Measurements from ENCODE around the gene LILRA6. TPM values are rescaled to one million over a fixed set of nuclear protein-coding genes. Genes with fewer than 3 reads are reported as not detected.
"Not testable (repeated sequence)": the region's sequence is repeated elsewhere in the genome, so short reads cannot be mapped to it uniquely, and the experiment has no call there.

The LILRA6 gene
- 1 to 10 TPM in 2 of 4 donors, not detected in 2; 1.0 to 1.7 TPM for total RNA-seq

GRCh38 chr19:54242646-54243045 is at the start of gene LILRA6:
Gene LILRA6, minus strand, starts transcription at chr19:54242790.
- H3K36me3 ChIP-seq; intact Hi-C loops (cut with DNase I; ENCODE audit: low total_unique reads); H3K4me3 ChIP-seq; H3K27ac ChIP-seq; H3K9me3 ChIP-seq; H3K4me1 ChIP-seq; H3K27me3 ChIP-seq; DNase-seq: not testable (repeated sequence)

DNA sequence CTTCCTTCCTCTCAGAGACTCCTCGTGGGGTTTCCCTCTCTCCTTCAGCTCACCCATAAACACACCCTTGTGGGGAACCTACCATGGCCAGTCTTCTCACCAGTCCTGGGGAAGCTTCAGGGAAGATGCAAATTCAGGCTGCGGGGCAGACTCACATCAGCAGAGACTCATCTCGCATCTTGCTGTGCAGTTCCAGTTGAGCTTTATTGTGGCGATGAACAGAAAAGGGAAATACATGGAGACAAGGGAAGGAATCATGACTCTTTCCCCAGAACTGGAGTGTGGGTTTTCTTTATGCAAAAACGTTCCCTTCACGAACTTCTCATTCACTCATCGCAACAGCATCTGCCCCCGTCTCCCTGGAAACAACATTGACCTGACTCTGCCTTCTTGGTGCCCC is 46.6 kb upstream of the LILRA6 start:
- H3K9me3 ChIP-seq; intact Hi-C loops (cut with DNase I; ENCODE audit: low total_unique reads); DNase-seq; H3K27me3 ChIP-seq; H3K4me1 ChIP-seq; H3K36me3 ChIP-seq; H3K4me3 ChIP-seq; H3K27ac ChIP-seq: not testable (repeated sequence)

DNA sequence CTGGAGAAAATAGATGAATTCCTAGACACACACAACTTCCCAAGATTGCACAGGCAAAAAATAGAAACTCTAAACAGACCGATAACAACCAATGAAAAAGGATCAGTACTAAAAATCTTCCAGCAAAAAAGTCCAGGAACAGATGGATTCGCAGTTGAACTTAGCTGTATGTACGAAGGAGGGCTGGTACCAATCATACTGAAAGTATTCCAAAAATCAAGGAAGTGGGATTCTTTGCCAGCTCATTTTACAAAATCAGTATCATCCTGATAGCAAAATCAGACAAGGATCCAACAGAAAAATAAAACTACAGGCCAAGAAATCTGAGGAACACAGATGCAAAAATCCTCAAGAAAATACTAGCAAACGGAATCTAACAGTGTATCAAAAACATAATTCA is 44.9 kb upstream of the LILRA6 start:
- Histone ChIP-seq H3K27ac (no peak overlapping the region), H3K27me3 (no peaks in the 10 kb centered on the region), H3K4me3 (no peak overlapping the region), H3K4me1 (no peaks in the 10 kb centered on the region), H3K9me3 (no peaks in the 10 kb centered on the region), H3K36me3 (no peaks in the 10 kb centered on the region)
- intact Hi-C loops (cut with DNase I; ENCODE audit: low total_unique reads), result no loop called here
- TF ChIP-seq POLR2A (IDR thresholded peaks at IDR 0.05) (no peak), CTCF (IDR thresholded peaks at IDR 0.05) (no peak)
- DNase-seq, result no peak

GRCh38 chr19:54286283-54286682 is 43.7 kb upstream of the LILRA6 start:
- H3K27ac ChIP-seq; H3K4me1 ChIP-seq; H3K36me3 ChIP-seq; H3K27me3 ChIP-seq; intact Hi-C loops (cut with DNase I; ENCODE audit: low total_unique reads); H3K9me3 ChIP-seq; H3K4me3 ChIP-seq; DNase-seq: not testable (repeated sequence)

DNA sequence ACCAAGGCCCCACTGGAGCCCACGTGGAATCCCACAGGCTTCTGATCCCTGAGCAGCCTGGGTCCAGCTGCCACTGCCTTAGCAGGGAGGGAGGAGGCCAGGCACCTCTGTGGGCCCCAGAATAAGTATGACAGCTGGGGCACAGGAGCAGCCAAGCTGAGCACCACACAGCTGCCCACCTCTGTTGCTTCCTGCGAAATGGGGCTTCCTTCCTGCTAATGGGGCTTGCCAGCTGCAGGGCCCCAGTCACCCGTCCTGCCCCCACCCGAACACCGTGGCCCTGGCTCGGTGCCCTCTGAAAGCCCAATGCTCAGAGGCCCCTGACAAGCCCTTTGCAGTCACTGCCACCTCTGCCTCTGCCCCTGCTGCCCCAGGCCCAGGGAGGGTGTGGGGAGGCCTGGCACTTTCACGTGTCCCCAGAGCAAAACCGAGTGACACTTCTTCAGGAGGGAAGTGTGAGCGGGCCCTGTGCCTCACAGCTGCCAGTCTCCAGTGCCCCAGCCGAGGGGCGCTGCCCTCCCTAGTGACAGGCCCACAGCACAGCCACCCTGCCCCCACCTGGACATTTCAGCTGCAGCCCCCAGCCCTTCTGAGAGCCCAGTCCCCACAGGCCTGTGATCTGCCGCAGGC is 43.0 kb upstream of the LILRA6 start:
- H3K4me3 ChIP-seq; DNase-seq; H3K4me1 ChIP-seq; H3K27ac ChIP-seq; H3K36me3 ChIP-seq; intact Hi-C loops (cut with DNase I; ENCODE audit: low total_unique reads); H3K27me3 ChIP-seq; H3K9me3 ChIP-seq: not testable (repeated sequence)

DNA sequence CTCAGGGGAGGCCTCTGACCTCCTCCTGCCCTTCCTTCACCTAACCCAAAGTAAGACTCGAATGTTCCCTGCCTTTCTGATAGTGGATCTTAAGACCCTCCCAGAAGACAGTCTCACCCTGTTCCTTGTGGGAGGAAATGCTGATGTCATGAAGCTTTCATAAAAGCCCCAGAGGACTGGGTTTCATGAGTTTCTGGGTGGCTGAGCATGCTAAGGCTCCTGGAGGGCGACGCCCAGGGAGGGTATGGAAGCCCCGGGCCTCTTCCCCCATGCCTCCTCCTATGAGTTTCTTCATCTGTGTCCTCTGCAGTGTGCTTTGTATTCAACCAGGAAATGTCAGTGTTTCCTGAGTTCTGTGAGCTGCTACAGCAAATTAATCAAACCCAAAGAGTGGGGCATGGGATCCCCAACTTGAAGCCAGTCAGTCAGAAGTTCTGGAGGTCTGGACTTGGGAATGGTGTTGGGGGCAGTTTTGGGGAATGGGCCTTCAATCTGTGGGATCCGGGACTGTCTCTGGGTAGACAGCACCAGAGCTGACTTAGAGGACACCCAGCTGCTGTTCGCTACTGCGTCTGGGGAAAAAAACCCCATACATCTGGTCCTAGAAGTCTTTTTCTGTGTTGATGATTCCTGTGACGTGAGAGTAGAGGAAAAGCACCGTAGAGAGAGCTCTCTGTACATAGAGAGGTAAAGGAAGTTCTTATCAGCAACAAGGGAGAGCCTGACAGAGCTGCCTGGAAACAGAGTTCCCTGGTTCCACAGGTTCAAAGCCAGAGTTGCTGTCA is 40.3 kb upstream of the LILRA6 start:
- no peak for DNase-seq
- Histone ChIP-seq H3K36me3 (no peaks in the 10 kb centered on the region), H3K9me3 (no peaks in the 10 kb centered on the region), H3K27ac (no peak overlapping the region), H3K27me3 (no peaks in the 10 kb centered on the region), H3K4me1 (no peaks in the 10 kb centered on the region), H3K4me3 (no peak overlapping the region)
- TF ChIP-seq CTCF (IDR thresholded peaks at IDR 0.05) (no peak), POLR2A (IDR thresholded peaks at IDR 0.05) (no peak)
- intact Hi-C loops (cut with DNase I; ENCODE audit: low total_unique reads), result no loop called here

- H3K27me3 ChIP-seq, result not testable (repeated sequence)
These were observed 39.1 kb upstream of the LILRA6 start for GRCh38 chr19:54281729-54282075.

More at GRCh38 chr19:54281729-54282075, 39.1 kb upstream of the LILRA6 start:
- H3K4me3 ChIP-seq, H3K9me3 ChIP-seq, DNase-seq, H3K27ac ChIP-seq, H3K4me1 ChIP-seq, H3K36me3 ChIP-seq: not testable (repeated sequence)
- intact Hi-C loops (cut with DNase I; ENCODE audit: low total_unique reads), result loop anchor here (2.0 kb wide), 1 partner anchor 305 kb away; no protein-coding TSS in a partner anchor
